GM23248 (cell line): ENCODE data around the gene LRRC45.

Experiments
- EZH2 ChIP-seq: fragments of 200-600 bp; sonication (generic); IDR thresholded peaks from 2 replicates; pipeline ENCODE4 v1.6.1; 2018; ENCODE audit warnings: antibody characterized with exemption, mild to moderate bottlenecking; ENCODE audit not compliant: insufficient read depth, poor library complexity, severe bottlenecking
- EZH2phosphoT487 ChIP-seq: fragments of 200-600 bp; sonication (generic); IDR thresholded peaks from 2 replicates; pipeline ENCODE4 v1.6.1; 2018; ENCODE audit warnings: antibody characterized with exemption, moderate library complexity, mild to moderate bottlenecking, low read depth; ENCODE audit not compliant: insufficient read depth

GRCh38 chr17:82021900-82022309 lies 1.2 kb upstream of the LRRC45 start:
- TF ChIP-seq EZH2phosphoT487: no peak
- TF ChIP-seq EZH2: no peak
